ENCODE measurements around the gene ELOVL2. TPM values are rescaled to one million over a fixed set of nuclear protein-coding genes. Genes with fewer than 3 reads are reported as not detected.
"Not testable (repeated sequence)": the region's sequence is repeated elsewhere in the genome, so short reads cannot be mapped to it uniquely, and the experiment has no call there.

ELOVL2 gene
- total RNA-seq, 1 experiment from 2014 or later = 0.07 TPM

DNA sequence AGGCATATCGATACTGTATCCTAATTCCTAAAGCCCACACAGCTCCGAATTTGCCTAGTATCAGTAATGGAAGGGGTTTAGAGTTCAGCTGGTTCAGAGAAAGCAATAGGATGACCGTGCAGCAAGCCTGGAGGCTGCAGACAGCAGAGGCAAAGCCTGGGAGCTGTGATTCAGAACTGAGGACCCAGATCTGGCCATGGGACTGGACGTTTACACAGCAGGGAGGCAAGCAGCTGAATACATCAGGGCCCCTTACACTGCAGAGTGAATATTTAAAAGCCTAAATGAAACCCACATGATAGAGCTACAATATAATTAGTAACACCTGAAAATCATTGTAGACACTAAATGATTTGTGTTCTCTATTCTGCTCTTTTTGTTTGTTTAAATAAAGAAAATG, 38.0 kb downstream of the ELOVL2 start:
- H4K20me1 ChIP-seq (ENCODE audit: insufficient read depth, low read depth, low read length) = no peaks in the 10 kb centered on the region
- no peaks in the 10 kb centered on the region for H3K9me3 ChIP-seq (ENCODE audit: low read length)
- no peak overlapping the region for H3K4me2 ChIP-seq (ENCODE audit: low read depth, low read length, poor library complexity, severe bottlenecking)
- no peaks in the 10 kb centered on the region for H3K4me1 ChIP-seq (ENCODE audit: low read length)
- no peak overlapping the region for H3K9ac ChIP-seq (ENCODE audit: low read length)
- no peak overlapping the region for H3K27ac ChIP-seq (ENCODE audit: low read length)
- no peaks in the 10 kb centered on the region for H3K9me2 ChIP-seq (replicated peaks; ENCODE audit: insufficient read depth, low read length)
- DNase-seq = no peak
- no peak overlapping the region for H3K4me3 ChIP-seq (ENCODE audit: low read length)
- no peaks in the 10 kb centered on the region for H3K36me3 ChIP-seq (ENCODE audit: insufficient read depth, low read length)
- H2AFZ ChIP-seq (ENCODE audit: low read length) = no peak overlapping the region
- H3K27me3 ChIP-seq (ENCODE audit: low read length) = no peaks in the 10 kb centered on the region
- no peaks in the 10 kb centered on the region for H3K79me2 ChIP-seq (ENCODE audit: low read length)

DNA sequence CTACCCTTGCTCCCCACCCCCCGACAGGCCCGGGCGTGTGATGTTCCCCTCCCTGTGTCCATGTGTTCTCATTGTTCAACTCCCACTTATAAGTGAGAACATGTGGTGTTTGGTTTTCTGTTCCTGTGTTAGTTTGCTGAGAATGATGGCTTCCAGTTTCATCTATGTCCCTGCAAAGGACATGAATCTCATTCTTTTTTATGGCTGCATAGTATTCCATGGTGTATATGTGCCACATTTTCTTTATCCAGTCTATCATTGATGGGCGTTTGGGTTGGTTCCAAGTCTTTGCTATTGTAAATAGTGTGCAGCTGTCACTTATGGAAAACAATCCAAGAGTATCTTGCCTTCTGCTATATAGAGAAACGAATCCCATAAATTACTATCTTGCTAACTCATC, 40.8 kb downstream of the ELOVL2 start:
- H3K36me3 ChIP-seq (ENCODE audit: insufficient read depth, low read length); H3K79me2 ChIP-seq (ENCODE audit: low read length); H3K9ac ChIP-seq (ENCODE audit: low read length); H3K9me2 ChIP-seq (replicated peaks; ENCODE audit: insufficient read depth, low read length); H3K9me3 ChIP-seq (ENCODE audit: low read length); H3K4me1 ChIP-seq (ENCODE audit: low read length); H3K4me3 ChIP-seq (ENCODE audit: low read length); H4K20me1 ChIP-seq (ENCODE audit: insufficient read depth, low read depth, low read length); H3K27me3 ChIP-seq (ENCODE audit: low read length); H3K27ac ChIP-seq (ENCODE audit: low read length); DNase-seq; H2AFZ ChIP-seq (ENCODE audit: low read length); H3K4me2 ChIP-seq (ENCODE audit: low read depth, low read length, poor library complexity, severe bottlenecking): not testable (repeated sequence)

DNA sequence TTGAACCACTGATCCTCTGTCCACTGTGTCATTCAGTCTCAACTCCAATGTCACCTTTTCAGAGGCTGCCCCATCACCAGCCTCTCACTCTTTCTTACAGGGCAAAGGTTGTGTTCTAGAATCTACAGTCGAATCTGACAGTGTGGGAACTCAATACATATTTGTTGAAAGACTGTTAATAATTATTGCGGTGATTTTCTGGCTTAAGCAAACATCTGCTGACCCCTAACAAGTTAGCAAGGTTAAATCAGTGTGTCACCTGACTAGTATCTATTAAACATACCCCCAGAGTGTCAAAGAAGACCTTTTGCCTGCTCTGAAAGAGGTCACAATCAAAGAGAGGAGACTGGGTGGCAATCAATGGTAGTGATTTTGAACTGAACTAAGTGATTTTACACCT, 41.9 kb downstream of the ELOVL2 start:
- no peaks in the 10 kb centered on the region for H3K79me2 ChIP-seq (ENCODE audit: low read length)
- H2AFZ ChIP-seq (ENCODE audit: low read length) = no peak overlapping the region
- H3K9me3 ChIP-seq (ENCODE audit: low read length) = no peaks in the 10 kb centered on the region
- H3K27ac ChIP-seq (ENCODE audit: low read length) = no peak overlapping the region
- no peaks in the 10 kb centered on the region for H3K9me2 ChIP-seq (replicated peaks; ENCODE audit: insufficient read depth, low read length)
- H3K4me3 ChIP-seq (ENCODE audit: low read length) = no peak overlapping the region
- no peak overlapping the region for H3K9ac ChIP-seq (ENCODE audit: low read length)
- H3K36me3 ChIP-seq (ENCODE audit: insufficient read depth, low read length) = no peaks in the 10 kb centered on the region
- H3K27me3 ChIP-seq (ENCODE audit: low read length) = no peaks in the 10 kb centered on the region
- DNase-seq = no peak
- no peaks in the 10 kb centered on the region for H3K4me1 ChIP-seq (ENCODE audit: low read length)
- H3K4me2 ChIP-seq (ENCODE audit: low read depth, low read length, poor library complexity, severe bottlenecking) = no peak overlapping the region
- H4K20me1 ChIP-seq (ENCODE audit: insufficient read depth, low read depth, low read length) = no peaks in the 10 kb centered on the region

DNA sequence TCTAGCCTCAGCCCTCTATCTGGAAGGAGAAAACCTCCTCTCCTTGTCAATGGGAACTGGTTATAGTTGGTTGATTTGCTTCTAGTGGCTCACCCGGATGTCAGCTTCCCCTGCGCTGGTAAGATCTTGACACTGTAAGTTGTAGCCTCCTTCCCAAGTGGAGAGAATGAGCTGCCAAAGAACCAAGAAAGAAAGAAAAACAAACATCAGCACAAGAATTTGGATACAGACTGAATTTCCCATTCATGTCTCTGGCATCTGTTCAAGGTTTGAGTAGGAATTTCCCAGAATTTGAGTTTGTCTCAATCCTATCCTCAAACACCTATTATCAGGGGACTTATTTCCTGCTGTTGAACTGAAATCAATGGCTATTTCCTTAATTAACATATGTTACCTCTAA, 44.1 kb downstream of the ELOVL2 start:
- Histone ChIP-seq H3K4me1 (ENCODE audit: low read length) (no peaks in the 10 kb centered on the region), H3K27me3 (ENCODE audit: low read length) (no peaks in the 10 kb centered on the region), H3K79me2 (ENCODE audit: low read length) (no peaks in the 10 kb centered on the region), H3K9ac (ENCODE audit: low read length) (no peak overlapping the region), H3K4me3 (ENCODE audit: low read length) (no peak overlapping the region), H3K9me3 (ENCODE audit: low read length) (no peaks in the 10 kb centered on the region), H2AFZ (ENCODE audit: low read length) (no peak overlapping the region), H3K27ac (ENCODE audit: low read length) (no peak overlapping the region), H3K36me3 (ENCODE audit: insufficient read depth, low read length) (no peaks in the 10 kb centered on the region), H3K9me2 (replicated peaks; ENCODE audit: insufficient read depth, low read length) (no peaks in the 10 kb centered on the region), H4K20me1 (ENCODE audit: insufficient read depth, low read depth, low read length) (no peaks in the 10 kb centered on the region), H3K4me2 (ENCODE audit: low read depth, low read length, poor library complexity, severe bottlenecking) (no peak overlapping the region)
- no peak for DNase-seq

DNA sequence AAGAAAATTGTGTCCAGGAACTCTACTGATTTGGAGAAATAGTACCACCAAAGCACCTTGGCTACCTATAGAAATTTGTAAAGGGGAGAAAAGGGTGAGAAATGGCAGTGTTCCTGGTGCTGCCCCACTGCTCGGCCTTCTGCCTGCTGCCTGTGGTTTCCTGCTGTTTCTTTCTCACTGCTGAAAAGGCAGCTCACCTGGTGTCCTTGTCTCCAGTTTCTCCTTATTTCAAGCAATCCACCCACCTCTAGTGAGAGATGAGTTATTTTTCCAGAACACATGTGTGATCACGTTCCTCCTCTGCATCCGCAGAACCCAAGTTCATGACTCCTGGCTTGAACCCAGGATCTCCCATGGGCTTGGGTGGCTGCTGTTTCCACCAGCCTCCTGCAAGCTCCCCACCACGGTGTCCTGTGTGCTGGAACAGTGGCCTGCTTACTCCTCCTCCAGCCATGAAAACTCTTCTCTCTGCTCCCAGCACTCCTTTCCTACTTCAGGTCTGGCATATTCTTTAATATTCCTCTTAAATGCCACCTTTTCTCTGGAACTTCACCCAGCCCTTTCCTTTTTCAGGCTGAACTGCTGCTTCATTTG, 48.9 kb downstream of the ELOVL2 start:
- DNase-seq = no peak
- no peaks in the 10 kb centered on the region for H3K79me2 ChIP-seq (ENCODE audit: low read length)
- H3K4me2 ChIP-seq (ENCODE audit: low read depth, low read length, poor library complexity, severe bottlenecking) = no peak overlapping the region
- no peak overlapping the region for H3K27ac ChIP-seq (ENCODE audit: low read length)
- H4K20me1 ChIP-seq (ENCODE audit: insufficient read depth, low read depth, low read length) = no peaks in the 10 kb centered on the region
- H3K36me3 ChIP-seq (ENCODE audit: insufficient read depth, low read length) = no peaks in the 10 kb centered on the region
- no peak overlapping the region for H2AFZ ChIP-seq (ENCODE audit: low read length)
- no peak overlapping the region for H3K4me3 ChIP-seq (ENCODE audit: low read length)
- no peaks in the 10 kb centered on the region for H3K9me2 ChIP-seq (replicated peaks; ENCODE audit: insufficient read depth, low read length)
- no peaks in the 10 kb centered on the region for H3K9me3 ChIP-seq (ENCODE audit: low read length)
- no peak overlapping the region for H3K9ac ChIP-seq (ENCODE audit: low read length)
- H3K27me3 ChIP-seq (ENCODE audit: low read length) = no peaks in the 10 kb centered on the region
- H3K4me1 ChIP-seq (ENCODE audit: low read length) = no peaks in the 10 kb centered on the region

DNA sequence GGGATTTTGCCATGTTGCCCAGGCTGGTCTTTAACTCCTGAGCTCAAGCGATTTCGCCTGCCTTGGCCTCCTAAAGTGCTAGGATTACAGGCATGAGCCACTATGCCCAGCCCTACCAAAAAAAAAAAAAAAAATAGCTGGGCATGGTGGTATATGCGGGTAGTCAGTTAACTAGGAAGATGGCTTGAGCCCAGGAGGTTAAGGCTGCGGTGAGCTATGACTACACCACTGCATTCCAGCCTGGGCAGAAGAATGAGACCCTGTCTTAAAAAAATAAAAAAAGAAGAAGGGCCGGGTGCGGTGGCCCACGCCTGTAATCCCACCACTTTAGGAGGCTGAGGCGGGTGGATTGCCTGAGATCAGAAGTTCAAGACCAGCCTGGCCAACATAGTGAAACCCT, 50.2 kb downstream of the ELOVL2 start:
- Histone ChIP-seq H3K27me3 (ENCODE audit: low read length) (no peaks in the 10 kb centered on the region), H3K36me3 (ENCODE audit: insufficient read depth, low read length) (no peaks in the 10 kb centered on the region), H3K4me1 (ENCODE audit: low read length) (no peaks in the 10 kb centered on the region), H4K20me1 (ENCODE audit: insufficient read depth, low read depth, low read length) (no peaks in the 10 kb centered on the region), H2AFZ (ENCODE audit: low read length) (no peak overlapping the region), H3K9me3 (ENCODE audit: low read length) (no peaks in the 10 kb centered on the region), H3K9ac (ENCODE audit: low read length) (no peak overlapping the region), H3K4me2 (ENCODE audit: low read depth, low read length, poor library complexity, severe bottlenecking) (no peak overlapping the region), H3K9me2 (replicated peaks; ENCODE audit: insufficient read depth, low read length) (no peaks in the 10 kb centered on the region), H3K79me2 (ENCODE audit: low read length) (no peaks in the 10 kb centered on the region), H3K27ac (ENCODE audit: low read length) (no peak overlapping the region), H3K4me3 (ENCODE audit: low read length) (no peak overlapping the region)
- no peak for DNase-seq

DNA sequence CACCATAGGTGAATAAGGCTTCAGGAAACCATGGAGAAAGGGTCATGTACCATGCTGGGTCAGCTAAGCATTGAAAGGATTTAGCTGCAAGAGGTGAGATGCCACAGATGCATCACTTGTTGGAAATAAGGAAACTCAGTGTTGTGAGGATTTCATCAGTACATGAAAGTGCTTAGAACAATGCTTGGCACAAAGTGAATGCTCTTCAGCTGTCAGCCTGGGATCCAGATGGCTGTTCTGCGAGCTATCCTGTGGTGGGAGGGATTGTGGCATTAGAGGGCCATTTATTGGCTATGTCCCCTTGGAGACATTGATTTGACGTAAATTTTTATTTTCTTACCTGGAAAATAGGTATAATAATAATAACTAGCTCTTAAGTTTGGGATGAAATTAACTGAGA, 53.0 kb downstream of the ELOVL2 start:
- Histone ChIP-seq H3K4me1 (ENCODE audit: low read length) (no peaks in the 10 kb centered on the region), H3K4me2 (ENCODE audit: low read depth, low read length, poor library complexity, severe bottlenecking) (no peak overlapping the region), H3K27ac (ENCODE audit: low read length) (no peak overlapping the region), H3K9me2 (replicated peaks; ENCODE audit: insufficient read depth, low read length) (no peaks in the 10 kb centered on the region), H3K9ac (ENCODE audit: low read length) (no peak overlapping the region), H3K27me3 (ENCODE audit: low read length) (no peaks in the 10 kb centered on the region), H4K20me1 (ENCODE audit: insufficient read depth, low read depth, low read length) (no peaks in the 10 kb centered on the region), H3K79me2 (ENCODE audit: low read length) (no peaks in the 10 kb centered on the region), H3K4me3 (ENCODE audit: low read length) (no peak overlapping the region), H2AFZ (ENCODE audit: low read length) (no peak overlapping the region), H3K36me3 (ENCODE audit: insufficient read depth, low read length) (no peaks in the 10 kb centered on the region), H3K9me3 (ENCODE audit: low read length) (no peaks in the 10 kb centered on the region)
- DNase-seq = no peak

DNA sequence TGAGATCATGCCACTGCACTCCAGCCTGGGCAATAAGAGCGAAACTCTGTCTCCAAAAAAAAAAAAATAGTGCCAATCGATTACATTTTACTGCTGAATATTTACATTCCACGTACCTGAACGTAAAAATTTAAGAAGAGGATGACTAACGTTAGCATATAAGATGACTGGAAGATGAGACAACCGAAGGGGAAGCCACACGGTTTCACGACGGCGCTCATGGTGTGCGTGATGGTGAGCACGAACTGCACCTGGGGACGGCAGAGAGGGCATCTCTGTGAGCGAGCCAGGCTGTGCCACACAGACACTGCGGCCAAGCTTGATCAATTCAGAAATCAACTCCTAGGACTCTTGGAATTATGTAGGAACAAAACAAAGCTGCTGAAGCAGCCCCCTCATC, 54.5 kb downstream of the ELOVL2 start:
- DNase-seq = no peak
- Histone ChIP-seq H3K4me1 (ENCODE audit: low read length) (no peaks in the 10 kb centered on the region), H3K9me3 (ENCODE audit: low read length) (no peaks in the 10 kb centered on the region), H4K20me1 (ENCODE audit: insufficient read depth, low read depth, low read length) (no peaks in the 10 kb centered on the region), H3K79me2 (ENCODE audit: low read length) (no peaks in the 10 kb centered on the region), H2AFZ (ENCODE audit: low read length) (no peak overlapping the region), H3K27me3 (ENCODE audit: low read length) (no peaks in the 10 kb centered on the region), H3K27ac (ENCODE audit: low read length) (no peak overlapping the region), H3K4me3 (ENCODE audit: low read length) (no peak overlapping the region), H3K36me3 (ENCODE audit: insufficient read depth, low read length) (no peaks in the 10 kb centered on the region), H3K9ac (ENCODE audit: low read length) (no peak overlapping the region), H3K9me2 (replicated peaks; ENCODE audit: insufficient read depth, low read length) (no peaks in the 10 kb centered on the region), H3K4me2 (ENCODE audit: low read depth, low read length, poor library complexity, severe bottlenecking) (no peak overlapping the region)

DNA sequence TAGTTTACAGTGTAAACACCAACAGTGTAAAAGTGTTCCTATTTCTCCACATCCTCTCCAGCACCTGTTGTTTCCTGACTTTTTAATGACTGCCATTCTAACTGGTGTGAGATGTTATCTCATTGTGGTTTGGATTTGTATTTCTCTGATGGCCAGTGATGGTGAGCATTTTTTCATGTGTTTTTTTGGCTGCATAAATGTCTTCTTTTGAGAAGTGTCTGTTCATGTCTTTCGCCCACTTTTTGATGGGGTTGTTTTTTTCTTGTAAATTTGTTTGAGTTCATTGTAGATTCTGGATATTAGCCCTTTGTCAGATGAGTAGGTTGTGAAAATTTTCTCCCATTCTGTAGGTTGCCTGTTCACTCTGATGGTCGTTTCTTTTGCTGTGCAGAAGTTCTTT, 59.1 kb downstream of the ELOVL2 start:
- not testable (repeated sequence) for H4K20me1 ChIP-seq (ENCODE audit: insufficient read depth, low read depth, low read length); H3K4me1 ChIP-seq (ENCODE audit: low read length); H3K27me3 ChIP-seq (ENCODE audit: low read length); H3K9me3 ChIP-seq (ENCODE audit: low read length); H3K4me2 ChIP-seq (ENCODE audit: low read depth, low read length, poor library complexity, severe bottlenecking); H3K9me2 ChIP-seq (replicated peaks; ENCODE audit: insufficient read depth, low read length); H3K36me3 ChIP-seq (ENCODE audit: insufficient read depth, low read length); H2AFZ ChIP-seq (ENCODE audit: low read length); H3K9ac ChIP-seq (ENCODE audit: low read length); H3K27ac ChIP-seq (ENCODE audit: low read length); H3K4me3 ChIP-seq (ENCODE audit: low read length); DNase-seq; H3K79me2 ChIP-seq (ENCODE audit: low read length)

Data from Karpas-422 (cell line).